A549 (cell line): Measurements from ENCODE around the gene CEP44.

Experiments used
- BHLHE40 ChIP-seq: IDR thresholded peaks from 2 replicates; pipeline ENCODE4 v1.6.1; 2012; ENCODE audit warnings: low read depth, low read length, inconsistent platforms
- CEBPB ChIP-seq, 2 experiments: fragments of >200 bp in 1 of 2; sonication (Bioruptor Twin) in 1 of 2; formaldehyde crosslinking in 1 of 2; IDR thresholded peaks; 2 replicates each; pipeline ENCODE4 v1.6.1; 2012 to 2016
- CHD2 ChIP-seq: fragments of 150-350 bp; IDR thresholded peaks from 2 replicates; pipeline ENCODE4 v1.6.1; 2014; ENCODE audit warnings: low read length; ENCODE audit not compliant: partially characterized antibody
- EHMT2 ChIP-seq: fragments of 200-600 bp; sonication (generic); IDR thresholded peaks from 2 replicates; pipeline ENCODE4 v1.6.1; 2016; ENCODE audit warnings: antibody characterized with exemption, low read depth, mild to moderate bottlenecking, moderate library complexity
- EP300 ChIP-seq, 2 experiments: fragments of >200 bp; sonication (Bioruptor Twin); formaldehyde crosslinking; IDR thresholded peaks; 2 replicates in 1 of 2; 3 replicates in 1 of 2; pipeline ENCODE4 v1.6.1; 2016 to 2017
- POLR2A ChIP-seq: IDR thresholded peaks from 2 replicates; pipeline ENCODE4 v1.6.1; 2012; ENCODE audit warnings: mild to moderate bottlenecking, low read length
- SMC3 ChIP-seq: fragments of >200 bp; sonication (Bioruptor Twin); formaldehyde crosslinking; IDR thresholded peaks from 3 replicates; pipeline ENCODE4 v1.6.1; 2018; ENCODE audit warnings: inconsistent platforms
- TF ChIP-seq, protein P1 (sequence below): fragments of >200 bp; sonication (Bioruptor Twin); formaldehyde crosslinking; IDR thresholded peaks from 3 replicates; pipeline ENCODE4 v1.5.1; 2016
- TF ChIP-seq, protein P2 (sequence below): fragments of 200-600 bp; sonication (generic); IDR thresholded peaks from 2 replicates; pipeline ENCODE4 v1.6.1; 2016; ENCODE audit warnings: antibody characterized with exemption, mild to moderate bottlenecking, moderate library complexity
- TF ChIP-seq, protein P3 (sequence below): IDR thresholded peaks from 2 replicates; pipeline ENCODE4 v1.6.1; 2012

DNA sequence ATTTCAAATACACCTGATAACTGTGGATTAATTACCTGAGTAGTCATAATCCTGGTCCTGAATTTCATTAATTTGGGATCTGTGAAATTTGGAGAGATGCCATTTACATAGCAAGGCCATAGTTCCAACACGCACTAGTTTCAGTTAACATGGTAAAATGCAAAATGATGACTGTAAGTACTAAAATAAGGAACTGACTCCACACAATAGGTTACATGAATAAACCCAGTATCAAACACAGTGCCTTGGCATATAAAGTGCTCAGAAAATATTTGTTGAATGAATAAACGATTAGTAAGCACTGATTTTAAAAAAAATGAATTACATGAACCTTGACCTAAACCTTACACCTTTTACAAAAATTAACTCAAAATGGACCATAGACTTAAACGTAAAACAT lies 9.3 kb upstream of the CEP44 start:
- no peak for TF ChIP-seq CHD2
- no peak for TF ChIP-seq POLR2A
- no peak for TF ChIP-seq EP300 (IDR thresholded peaks at IDR 0.05)
- no peak for TF ChIP-seq BHLHE40
- TF ChIP-seq, protein P1, sequence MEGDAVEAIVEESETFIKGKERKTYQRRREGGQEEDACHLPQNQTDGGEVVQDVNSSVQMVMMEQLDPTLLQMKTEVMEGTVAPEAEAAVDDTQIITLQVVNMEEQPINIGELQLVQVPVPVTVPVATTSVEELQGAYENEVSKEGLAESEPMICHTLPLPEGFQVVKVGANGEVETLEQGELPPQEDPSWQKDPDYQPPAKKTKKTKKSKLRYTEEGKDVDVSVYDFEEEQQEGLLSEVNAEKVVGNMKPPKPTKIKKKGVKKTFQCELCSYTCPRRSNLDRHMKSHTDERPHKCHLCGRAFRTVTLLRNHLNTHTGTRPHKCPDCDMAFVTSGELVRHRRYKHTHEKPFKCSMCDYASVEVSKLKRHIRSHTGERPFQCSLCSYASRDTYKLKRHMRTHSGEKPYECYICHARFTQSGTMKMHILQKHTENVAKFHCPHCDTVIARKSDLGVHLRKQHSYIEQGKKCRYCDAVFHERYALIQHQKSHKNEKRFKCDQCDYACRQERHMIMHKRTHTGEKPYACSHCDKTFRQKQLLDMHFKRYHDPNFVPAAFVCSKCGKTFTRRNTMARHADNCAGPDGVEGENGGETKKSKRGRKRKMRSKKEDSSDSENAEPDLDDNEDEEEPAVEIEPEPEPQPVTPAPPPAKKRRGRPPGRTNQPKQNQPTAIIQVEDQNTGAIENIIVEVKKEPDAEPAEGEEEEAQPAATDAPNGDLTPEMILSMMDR = no peak
- no peak for TF ChIP-seq SMC3
- TF ChIP-seq CEBPB (IDR thresholded peaks at IDR 0.05) = no peak
- TF ChIP-seq, protein P2, sequence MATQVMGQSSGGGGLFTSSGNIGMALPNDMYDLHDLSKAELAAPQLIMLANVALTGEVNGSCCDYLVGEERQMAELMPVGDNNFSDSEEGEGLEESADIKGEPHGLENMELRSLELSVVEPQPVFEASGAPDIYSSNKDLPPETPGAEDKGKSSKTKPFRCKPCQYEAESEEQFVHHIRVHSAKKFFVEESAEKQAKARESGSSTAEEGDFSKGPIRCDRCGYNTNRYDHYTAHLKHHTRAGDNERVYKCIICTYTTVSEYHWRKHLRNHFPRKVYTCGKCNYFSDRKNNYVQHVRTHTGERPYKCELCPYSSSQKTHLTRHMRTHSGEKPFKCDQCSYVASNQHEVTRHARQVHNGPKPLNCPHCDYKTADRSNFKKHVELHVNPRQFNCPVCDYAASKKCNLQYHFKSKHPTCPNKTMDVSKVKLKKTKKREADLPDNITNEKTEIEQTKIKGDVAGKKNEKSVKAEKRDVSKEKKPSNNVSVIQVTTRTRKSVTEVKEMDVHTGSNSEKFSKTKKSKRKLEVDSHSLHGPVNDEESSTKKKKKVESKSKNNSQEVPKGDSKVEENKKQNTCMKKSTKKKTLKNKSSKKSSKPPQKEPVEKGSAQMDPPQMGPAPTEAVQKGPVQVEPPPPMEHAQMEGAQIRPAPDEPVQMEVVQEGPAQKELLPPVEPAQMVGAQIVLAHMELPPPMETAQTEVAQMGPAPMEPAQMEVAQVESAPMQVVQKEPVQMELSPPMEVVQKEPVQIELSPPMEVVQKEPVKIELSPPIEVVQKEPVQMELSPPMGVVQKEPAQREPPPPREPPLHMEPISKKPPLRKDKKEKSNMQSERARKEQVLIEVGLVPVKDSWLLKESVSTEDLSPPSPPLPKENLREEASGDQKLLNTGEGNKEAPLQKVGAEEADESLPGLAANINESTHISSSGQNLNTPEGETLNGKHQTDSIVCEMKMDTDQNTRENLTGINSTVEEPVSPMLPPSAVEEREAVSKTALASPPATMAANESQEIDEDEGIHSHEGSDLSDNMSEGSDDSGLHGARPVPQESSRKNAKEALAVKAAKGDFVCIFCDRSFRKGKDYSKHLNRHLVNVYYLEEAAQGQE = no peak
- TF ChIP-seq, protein P3, sequence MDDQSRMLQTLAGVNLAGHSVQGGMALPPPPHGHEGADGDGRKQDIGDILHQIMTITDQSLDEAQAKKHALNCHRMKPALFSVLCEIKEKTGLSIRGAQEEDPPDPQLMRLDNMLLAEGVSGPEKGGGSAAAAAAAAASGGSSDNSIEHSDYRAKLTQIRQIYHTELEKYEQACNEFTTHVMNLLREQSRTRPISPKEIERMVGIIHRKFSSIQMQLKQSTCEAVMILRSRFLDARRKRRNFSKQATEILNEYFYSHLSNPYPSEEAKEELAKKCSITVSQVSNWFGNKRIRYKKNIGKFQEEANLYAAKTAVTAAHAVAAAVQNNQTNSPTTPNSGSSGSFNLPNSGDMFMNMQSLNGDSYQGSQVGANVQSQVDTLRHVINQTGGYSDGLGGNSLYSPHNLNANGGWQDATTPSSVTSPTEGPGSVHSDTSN = no peak
- no peak for TF ChIP-seq EHMT2
